IPS-NIHi11 (cell line): ENCODE results near the gene C5orf63.
"Not testable (repeated sequence)": the region's sequence is repeated elsewhere in the genome, so short reads cannot be mapped to it uniquely, and the experiment has no call there.

Source experiments
- DNase-seq: peaks from one replicate; pipeline ENCODE4 v3.0.0; 2012; ENCODE audit warnings: mixed read lengths, low spot score

C5orf63 gene

DNA sequence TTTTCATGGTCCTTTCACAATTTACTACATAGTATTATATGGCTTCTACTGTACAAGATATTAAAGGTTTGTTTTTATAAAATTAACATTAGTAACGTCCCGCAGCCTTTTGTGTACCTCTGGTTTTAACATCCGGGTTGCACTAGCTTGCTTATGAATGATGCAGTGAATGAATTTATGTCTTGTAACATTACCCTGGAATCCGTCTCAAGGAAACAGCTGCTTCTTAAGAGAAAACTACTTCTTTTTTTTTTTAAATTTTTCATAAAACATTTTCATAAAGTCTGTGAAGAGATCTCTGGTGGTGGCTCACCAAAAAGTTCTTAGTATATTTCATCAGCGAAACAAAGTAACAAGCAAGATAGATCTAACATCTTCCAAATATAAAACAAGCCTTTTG, 66.6 kb downstream of the C5orf63 start:
- no peak for DNase-seq

DNA sequence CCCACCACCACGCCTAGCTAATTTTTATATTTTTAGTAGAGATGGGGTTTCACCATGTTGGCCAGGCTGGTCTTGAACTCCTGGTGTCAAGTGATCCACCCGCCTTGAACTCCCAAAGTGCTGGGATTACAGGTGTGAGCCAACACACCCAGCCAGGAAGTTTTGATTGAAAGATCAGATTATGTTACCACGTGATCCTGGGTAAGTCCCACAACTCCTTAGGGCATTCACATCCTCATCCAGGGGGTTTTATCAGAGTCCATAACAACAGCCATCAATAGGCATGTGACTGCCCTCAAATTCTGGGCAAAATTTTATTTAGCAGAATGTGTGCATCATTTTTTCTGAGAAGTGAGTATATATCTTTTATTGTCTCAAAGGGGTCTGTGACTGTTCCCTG, 68.0 kb downstream of the C5orf63 start:
- not testable (repeated sequence) for DNase-seq

GRCh38 chr5:127004721-127005120, 68.6 kb downstream of the C5orf63 start:
- DNase-seq = no peak

- no peak for DNase-seq
These were observed 69.4 kb downstream of the C5orf63 start for GRCh38 chr5:127003798-127004495.

DNA sequence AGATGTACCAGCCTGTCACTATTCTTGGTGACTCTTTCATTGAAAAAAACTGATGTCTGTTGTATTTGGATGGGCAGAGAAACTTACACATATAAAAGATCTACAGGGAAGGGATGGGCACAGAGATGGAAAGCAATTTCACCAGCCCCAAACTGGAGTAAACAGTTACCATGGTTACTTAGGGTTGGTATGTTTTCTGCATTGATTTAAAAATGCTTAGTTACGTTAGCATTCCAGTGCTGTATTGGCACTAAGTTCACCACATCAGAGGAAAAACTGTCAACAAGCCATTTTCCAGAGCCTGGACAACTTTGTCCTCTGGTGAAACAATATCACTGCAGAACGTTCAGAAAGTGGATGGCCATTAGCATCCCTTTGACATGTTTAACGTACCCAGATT, 70.9 kb downstream of the C5orf63 start:
- no peak for DNase-seq

- DNase-seq = no peak
These were observed 71.5 kb downstream of the C5orf63 start for GRCh38 chr5:127001621-127002296.
